Central memory CD8-positive, alpha-beta T cell (primary cell): Measurements from ENCODE around the gene ARHGAP4.
A peak's percentile ranks its signal among the peaks of the same experiment; 100 is the strongest.

Experiments
- ATAC-seq: fragments of 150-1000 bp; cut with Tn5 transposase; replicated peaks from 2 replicates; pipeline ENCODE4 v1.10.0; 2022; ENCODE audit warnings: mild to moderate bottlenecking, moderate FRiP score, moderate number of reproducible peaks; ENCODE audit not compliant: poor library complexity, severe bottlenecking; ENCODE audit errors: extremely low read depth
- DNase-seq, 2 donors: peaks; one replicate each; pipeline ENCODE4 v3.0.0; 2021; ENCODE audit warnings: low spot score in 2 of 2
- H3K27ac Mint-ChIP-seq: one replicate; pipeline ENCODE4 v1.8.0; 2022; ENCODE audit warnings: low read depth, mild to moderate bottlenecking, moderate library complexity, mixed read lengths
- H3K27me3 Mint-ChIP-seq: one replicate; pipeline ENCODE4 v1.8.0; 2022; ENCODE audit warnings: mixed read lengths
- H3K36me3 Mint-ChIP-seq: one replicate; pipeline ENCODE4 v1.8.0; 2022; ENCODE audit warnings: mild to moderate bottlenecking, moderate library complexity, mixed read lengths; ENCODE audit not compliant: insufficient read depth
- H3K4me1 Mint-ChIP-seq: one replicate; pipeline ENCODE4 v1.8.0; 2022; ENCODE audit warnings: mixed read lengths
- H3K4me3 Mint-ChIP-seq: one replicate; pipeline ENCODE4 v1.8.0; 2022; ENCODE audit warnings: mild to moderate bottlenecking, moderate library complexity, mixed read lengths
- H3K9me3 Mint-ChIP-seq: one replicate; pipeline ENCODE4 v1.8.0; 2022; ENCODE audit warnings: mixed read lengths

ARHGAP4 gene

DNA sequence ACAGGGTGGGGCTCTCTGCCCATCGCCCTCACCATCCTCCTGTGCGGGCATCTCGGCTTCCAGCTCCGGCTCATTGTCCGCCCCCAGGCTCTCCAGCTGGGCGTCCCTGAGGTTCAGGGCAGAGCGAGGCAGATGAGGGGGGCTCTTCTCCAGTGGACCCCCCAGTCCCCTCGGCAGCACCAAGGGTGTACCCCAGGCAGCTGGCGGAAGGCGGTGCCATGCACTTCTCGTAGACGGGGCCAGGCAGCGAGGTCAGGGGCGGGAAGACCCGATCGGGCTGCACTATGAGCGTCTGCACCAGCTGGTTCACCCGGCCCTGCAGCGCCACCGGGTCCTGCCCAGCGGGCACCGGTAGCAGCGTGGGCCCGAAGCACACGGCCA, 16.1 kb downstream of the ARHGAP4 start:
- Mint-ChIP-seq H3K27me3 (no peaks in the 10 kb centered on the region), H3K27ac (no peak overlapping the region), H3K4me3 (no peak overlapping the region), H3K4me1 (peaks cover 12% of the 10 kb centered on the region), H3K9me3 (no peaks in the 10 kb centered on the region), H3K36me3 (peaks cover 41% of the 10 kb centered on the region)
- DNase-seq (no peak), ATAC-seq (no peak)

DNA sequence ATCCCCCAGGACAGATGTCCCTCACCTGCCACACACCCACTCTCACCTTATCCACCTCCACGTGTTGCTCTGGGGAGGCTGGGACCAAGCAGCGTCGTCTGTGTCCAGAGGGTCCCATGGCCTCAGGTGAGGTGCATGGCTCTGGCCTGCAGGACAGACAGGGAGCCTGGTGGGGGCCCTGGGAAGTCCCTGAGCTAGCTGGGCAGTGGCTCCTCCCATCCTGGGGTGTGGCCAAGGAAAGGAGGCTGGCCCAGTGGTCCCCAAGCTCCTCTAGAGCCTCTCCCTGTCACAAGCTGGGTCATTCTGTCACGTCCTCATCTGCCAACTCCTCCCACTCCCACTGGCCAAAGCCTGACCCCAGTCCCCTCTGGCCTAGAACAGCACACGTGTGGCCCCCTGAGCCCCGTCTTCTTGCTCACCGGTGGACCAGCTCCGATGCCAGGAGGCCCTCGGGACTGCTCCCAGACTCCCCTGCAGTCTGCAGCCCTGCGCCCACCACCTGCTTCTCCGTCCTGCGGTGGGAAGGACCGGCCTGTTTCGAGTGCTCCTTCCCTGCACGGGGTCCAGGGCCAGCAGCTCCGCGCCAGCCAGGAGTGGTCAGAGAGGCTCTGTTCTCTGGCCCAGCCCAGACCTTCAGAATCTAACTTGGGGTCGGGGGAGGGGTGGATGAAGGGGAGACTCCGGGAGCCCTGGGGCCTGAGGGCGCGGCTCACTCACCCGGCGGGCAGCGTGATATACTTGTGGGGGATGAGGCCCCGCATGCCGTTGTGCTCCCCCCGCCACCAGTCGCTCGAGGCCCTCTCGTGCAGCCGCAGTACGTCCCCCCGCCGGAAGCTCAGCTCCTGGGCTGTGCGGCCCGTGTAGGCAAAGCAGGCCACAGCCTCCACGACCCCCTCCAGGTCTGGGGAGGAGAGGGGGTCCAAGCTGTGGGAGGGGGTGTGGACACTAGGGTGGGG, 16.8 kb downstream of the ARHGAP4 start:
- peaks cover 37% of the 10 kb centered on the region for H3K36me3 Mint-ChIP-seq
- no peak for ATAC-seq
- DNase-seq: no peak

DNA sequence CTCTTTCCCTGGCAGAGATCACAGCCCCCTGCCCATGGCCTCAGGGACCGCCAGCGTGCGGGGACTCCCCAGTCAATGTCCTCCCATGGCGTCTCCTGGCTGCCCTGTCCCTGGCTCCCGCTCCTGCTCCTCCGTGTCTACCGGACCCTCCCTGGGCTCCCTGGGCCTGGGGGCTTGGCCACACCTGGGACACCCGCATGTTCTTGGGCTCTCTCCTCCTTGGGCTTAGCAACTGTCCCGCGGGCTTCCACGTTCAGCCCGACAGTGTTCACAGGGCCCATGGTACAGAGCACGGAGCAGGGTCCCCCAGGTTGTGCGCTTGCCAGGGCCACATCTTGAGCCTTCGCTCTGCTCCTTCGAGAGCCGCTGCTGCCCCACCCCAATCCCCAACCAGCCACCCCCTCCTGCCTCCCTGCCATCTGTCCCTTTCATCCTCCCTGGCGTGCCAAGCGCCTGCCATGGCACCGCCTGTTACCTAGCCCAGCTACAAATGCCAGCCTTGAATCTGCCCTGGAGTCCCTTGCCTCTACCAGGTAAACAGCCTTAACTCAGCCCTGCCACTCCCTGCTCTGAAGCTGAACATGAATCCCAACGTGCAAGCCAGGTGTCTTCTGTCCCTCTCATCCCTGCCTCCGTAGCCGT, 17.7 kb downstream of the ARHGAP4 start:
- Mint-ChIP-seq H3K4me1 (peaks cover 23% of the 10 kb centered on the region), H3K4me3 (no peak overlapping the region), H3K9me3 (no peaks in the 10 kb centered on the region), H3K27me3 (no peaks in the 10 kb centered on the region), H3K27ac (no peak overlapping the region), H3K36me3 (peaks cover 34% of the 10 kb centered on the region)
- no peak for ATAC-seq
- no peak for DNase-seq

More for the DNA sequence above, 16.8 kb downstream of the ARHGAP4 start:
- Mint-ChIP-seq H3K9me3 (no peaks in the 10 kb centered on the region), H3K27me3 (no peaks in the 10 kb centered on the region), H3K27ac (no peak overlapping the region), H3K4me1 (peaks cover 15% of the 10 kb centered on the region), H3K4me3 (no peak overlapping the region)

DNA sequence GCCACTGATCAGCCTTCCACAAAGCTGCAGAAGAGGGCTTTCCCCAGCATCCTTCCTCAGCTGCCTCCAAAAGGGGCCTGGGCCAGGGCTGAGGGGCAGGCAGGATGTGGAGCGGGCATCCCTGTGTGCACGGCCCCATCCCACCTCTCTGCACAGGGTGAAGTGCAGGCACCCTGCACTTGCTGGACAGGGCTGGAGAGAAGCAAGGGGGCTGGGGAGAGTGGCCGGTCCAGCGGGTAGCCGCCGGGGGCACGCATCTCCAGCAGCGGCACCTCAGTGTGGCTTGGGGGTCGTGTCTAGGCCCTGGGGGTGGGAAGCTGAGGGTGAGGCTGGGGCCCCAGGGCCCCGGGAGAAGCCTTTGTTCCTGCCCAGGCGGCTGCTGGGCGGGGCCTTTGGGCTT, 18.6 kb downstream of the ARHGAP4 start:
- Mint-ChIP-seq H3K36me3 (peaks cover 32% of the 10 kb centered on the region), H3K27ac (no peak overlapping the region), H3K9me3 (no peaks in the 10 kb centered on the region), H3K27me3 (no peaks in the 10 kb centered on the region), H3K4me1 (peaks cover 28% of the 10 kb centered on the region), H3K4me3 (no peak overlapping the region)
- ATAC-seq (no peak), DNase-seq (no peak)

DNA sequence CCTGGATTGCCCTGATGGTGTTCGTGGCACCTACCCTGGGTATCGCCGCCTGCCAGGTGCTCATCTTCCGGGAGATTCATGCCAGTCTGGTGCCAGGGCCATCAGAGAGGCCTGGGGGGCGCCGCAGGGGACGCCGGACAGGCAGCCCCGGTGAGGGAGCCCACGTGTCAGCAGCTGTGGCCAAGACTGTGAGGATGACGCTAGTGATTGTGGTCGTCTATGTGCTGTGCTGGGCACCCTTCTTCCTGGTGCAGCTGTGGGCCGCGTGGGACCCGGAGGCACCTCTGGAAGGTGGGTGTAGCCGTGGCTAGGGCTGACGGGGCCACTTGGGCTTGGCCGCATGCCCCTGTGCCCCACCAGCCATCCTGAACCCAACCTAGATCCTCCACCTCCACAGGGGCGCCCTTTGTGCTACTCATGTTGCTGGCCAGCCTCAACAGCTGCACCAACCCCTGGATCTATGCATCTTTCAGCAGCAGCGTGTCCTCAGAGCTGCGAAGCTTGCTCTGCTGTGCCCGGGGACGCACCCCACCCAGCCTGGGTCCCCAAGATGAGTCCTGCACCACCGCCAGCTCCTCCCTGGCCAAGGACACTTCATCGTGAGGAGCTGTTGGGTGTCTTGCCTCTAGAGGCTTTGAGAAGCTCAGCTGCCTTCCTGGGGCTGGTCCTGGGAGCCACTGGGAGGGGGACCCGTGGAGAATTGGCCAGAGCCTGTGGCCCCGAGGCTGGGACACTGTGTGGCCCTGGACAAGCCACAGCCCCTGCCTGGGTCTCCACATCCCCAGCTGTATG, 19.7 kb downstream of the ARHGAP4 start:
- Mint-ChIP-seq H3K36me3 (peaks cover 25% of the 10 kb centered on the region), H3K27ac (peak overlapping the region; percentile 85), H3K9me3 (no peaks in the 10 kb centered on the region), H3K4me1 (peaks cover 36% of the 10 kb centered on the region), H3K27me3 (no peaks in the 10 kb centered on the region), H3K4me3 (peak overlapping the region; percentile 54)
- ATAC-seq: peak; percentile 82
- peak; percentile 15 to 39 for DNase-seq

DNA sequence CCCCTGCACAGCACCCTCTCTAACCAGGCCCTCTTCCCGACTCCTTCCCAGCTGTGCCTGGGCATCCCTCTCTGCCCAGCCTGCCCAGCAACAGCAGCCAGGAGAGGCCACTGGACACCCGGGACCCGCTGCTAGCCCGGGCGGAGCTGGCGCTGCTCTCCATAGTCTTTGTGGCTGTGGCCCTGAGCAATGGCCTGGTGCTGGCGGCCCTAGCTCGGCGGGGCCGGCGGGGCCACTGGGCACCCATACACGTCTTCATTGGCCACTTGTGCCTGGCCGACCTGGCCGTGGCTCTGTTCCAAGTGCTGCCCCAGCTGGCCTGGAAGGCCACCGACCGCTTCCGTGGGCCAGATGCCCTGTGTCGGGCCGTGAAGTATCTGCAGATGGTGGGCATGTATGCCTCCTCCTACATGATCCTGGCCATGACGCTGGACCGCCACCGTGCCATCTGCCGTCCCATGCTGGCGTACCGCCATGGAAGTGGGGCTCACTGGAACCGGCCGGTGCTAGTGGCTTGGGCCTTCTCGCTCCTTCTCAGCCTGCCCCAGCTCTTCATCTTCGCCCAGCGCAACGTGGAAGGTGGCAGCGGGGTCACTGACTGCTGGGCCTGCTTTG, 20.5 kb downstream of the ARHGAP4 start:
- Mint-ChIP-seq H3K27ac (peak overlapping the region; percentile 85), H3K4me1 (peaks cover 44% of the 10 kb centered on the region), H3K4me3 (peak overlapping the region; percentile 54), H3K27me3 (no peaks in the 10 kb centered on the region), H3K36me3 (peaks cover 19% of the 10 kb centered on the region), H3K9me3 (no peaks in the 10 kb centered on the region)
- ATAC-seq (no peak), DNase-seq (no peak)

DNA sequence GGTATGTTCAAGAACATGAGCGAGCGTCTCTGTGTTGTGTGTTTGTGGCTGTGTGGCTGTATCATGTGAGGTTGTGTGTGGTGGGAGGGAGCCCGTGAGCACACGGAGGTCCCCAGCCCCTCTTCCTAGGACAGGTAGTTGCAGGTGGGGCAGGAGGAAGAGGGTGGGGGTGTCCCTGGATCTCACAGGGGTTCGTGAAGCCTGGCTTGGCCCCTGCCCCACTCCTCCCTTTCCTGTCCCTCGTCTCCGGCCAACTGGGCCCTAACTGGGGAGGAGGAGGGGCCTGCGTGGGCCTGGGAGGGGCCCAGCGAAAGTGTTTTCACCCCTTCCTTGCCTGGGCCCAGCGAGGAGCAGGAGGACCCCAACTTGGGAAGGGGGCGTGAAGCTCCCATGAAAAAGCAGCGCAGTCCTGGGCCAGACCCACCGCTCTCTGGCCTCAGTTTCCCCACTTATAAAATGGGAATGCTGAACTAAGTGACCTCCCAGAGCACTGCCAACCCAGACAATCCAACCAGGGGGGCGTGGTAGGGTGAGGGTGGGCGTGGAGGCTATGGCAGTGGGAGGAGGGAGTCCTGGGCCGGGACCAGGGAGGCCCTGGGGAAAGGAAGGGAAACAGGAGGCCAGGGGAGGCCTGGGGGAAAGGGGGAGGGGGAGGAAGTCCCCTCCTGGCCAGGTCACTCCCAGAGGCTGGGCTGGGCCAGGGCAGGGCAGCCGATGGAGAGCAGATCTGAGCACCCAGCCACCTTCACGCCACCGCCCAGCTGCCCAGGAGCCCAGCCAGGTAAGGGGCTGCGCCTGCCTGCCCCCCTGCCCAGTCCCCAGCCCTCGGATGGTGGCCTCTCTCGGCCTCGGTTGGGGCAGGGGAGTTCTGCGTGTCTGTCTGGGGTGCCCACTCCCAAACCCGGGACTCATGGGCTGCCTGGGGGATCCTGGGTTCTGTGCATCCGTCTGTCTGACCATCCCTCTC, 21.8 kb downstream of the ARHGAP4 start, which contains the start of gene AVPR2:
TSS of gene AVPR2 (plus strand) at position 683 of the 967 bp plus-strand sequence. CDS start 473 bp downstream, outside the sequence.
- Mint-ChIP-seq H3K4me3 (peak within 1 kb of the TSS; percentile 63), H3K36me3 (peaks cover 16% of the 10 kb centered on the region), H3K9me3 (no peaks in the 10 kb centered on the region), H3K4me1 (peaks cover 45% of the 10 kb centered on the region), H3K27ac (peak within 1 kb of the TSS; percentile 85), H3K27me3 (no peaks in the 10 kb centered on the region)
- no peak for ATAC-seq
- no peak for DNase-seq

DNA sequence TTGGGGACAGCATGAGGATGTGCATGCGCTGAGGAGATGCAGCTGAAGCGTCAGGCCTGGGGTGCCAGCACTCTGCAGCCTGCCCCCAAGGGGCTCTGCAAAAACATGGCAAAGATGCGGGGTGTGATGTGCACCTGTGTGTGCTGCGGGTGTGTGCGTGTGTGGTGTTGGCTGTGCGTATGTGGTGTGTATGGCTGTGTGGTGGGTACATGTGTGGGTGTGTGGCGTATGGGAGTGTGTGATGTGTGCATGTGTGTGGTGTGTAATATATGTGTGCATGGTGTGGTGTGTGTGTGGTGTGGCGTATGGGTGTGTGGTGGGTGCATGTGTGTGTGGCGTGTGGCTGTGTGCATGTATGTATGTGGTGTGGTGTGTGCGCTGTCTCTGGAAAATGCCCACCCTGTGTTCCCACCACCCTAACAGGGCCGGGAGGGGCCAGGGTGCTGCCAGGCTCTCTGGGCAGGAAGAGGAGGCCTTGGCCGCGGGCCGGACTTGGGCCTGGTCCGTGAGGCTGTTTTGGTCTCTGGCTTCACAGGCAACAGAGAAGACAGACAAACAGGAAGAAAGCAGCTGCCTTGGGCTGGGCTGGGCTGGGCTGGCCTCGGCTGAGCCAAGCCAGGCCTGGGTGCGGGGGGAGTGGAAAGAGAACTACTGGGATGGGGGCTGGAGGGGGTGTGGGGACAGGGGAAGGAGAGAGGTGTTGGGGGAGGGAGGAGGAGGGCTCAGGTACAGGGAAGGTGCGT, 22.7 kb downstream of the ARHGAP4 start:
- peak overlapping the region; percentile 63 for H3K4me3 Mint-ChIP-seq
- H3K27ac Mint-ChIP-seq: peak overlapping the region; percentile 44
- no peak for DNase-seq
- H3K9me3 Mint-ChIP-seq: no peaks in the 10 kb centered on the region
- peaks cover 45% of the 10 kb centered on the region for H3K4me1 Mint-ChIP-seq
- no peak for ATAC-seq
- H3K27me3 Mint-ChIP-seq: no peaks in the 10 kb centered on the region
- peaks cover 13% of the 10 kb centered on the region for H3K36me3 Mint-ChIP-seq

DNA sequence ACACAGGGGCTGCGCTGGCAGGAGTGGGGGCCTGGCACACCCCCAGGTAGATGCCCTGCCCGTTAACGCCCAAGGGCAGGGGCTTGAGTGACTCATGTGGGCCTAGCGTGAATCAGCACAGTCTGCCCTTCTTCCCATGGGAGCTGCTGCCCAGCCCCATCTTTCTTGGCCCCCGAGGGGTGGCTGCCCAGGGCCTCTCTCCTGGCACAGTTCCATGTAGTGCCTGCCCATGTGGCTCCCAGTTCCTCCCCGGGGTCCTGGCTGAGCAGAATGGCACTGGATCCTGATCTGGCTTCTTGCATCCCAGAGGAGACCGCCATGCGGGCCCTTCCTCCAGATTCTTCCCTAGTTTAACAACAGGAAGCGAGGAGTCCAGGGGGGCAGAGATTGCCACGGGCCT, 23.7 kb downstream of the ARHGAP4 start:
- no peak overlapping the region for H3K4me3 Mint-ChIP-seq
- peak overlapping the region; percentile 87 for H3K27ac Mint-ChIP-seq
- H3K9me3 Mint-ChIP-seq: no peaks in the 10 kb centered on the region

DNA sequence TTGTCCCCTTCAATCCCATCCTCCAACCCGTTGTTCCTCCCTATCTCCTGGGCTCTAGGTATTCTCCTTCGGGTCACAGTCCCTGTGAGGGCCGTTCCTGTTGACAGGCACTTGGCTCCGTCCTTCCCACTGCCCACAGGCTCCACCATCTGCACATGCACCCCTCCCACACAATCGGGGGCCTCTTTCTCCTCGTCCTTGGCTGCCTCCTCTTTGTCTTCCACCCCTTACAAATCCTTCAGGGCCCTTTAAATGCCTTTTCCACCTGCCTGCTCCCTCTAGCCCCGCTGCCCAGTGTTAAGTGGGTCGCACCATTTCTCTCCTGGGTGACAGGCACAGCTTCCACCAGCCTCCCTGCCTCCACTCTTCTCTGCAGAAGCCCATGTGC, 24.3 kb downstream of the ARHGAP4 start:
- Mint-ChIP-seq H3K27me3 (no peaks in the 10 kb centered on the region), H3K4me3 (peak overlapping the region; percentile 29), H3K36me3 (peaks cover 10% of the 10 kb centered on the region), H3K4me1 (peaks cover 45% of the 10 kb centered on the region), H3K27ac (peak overlapping the region; percentile 87), H3K9me3 (no peaks in the 10 kb centered on the region)
- DNase-seq: no peak
- no peak for ATAC-seq

More for the DNA sequence above, 23.7 kb downstream of the ARHGAP4 start:
- ATAC-seq (no peak), DNase-seq (no peak)
- no peaks in the 10 kb centered on the region for H3K27me3 Mint-ChIP-seq
- H3K4me1 Mint-ChIP-seq: peaks cover 45% of the 10 kb centered on the region
- H3K36me3 Mint-ChIP-seq: peaks cover 10% of the 10 kb centered on the region
